ENCODE data around the gene RPL27. TPM values are rescaled to one million over a fixed set of nuclear protein-coding genes. Genes with fewer than 3 reads are reported as not detected.
A peak's percentile ranks its signal among the peaks of the same experiment; 100 is the strongest.

RPL27 gene
- total RNA-seq (2022): 1,565 and 1,613 TPM in 2 replicates
- Bru-seq, nascent RNA: percentile 99 among the genes with signal in this experiment
- BruChase-seq, experiment 1, labeled RNA remaining after a 2-hour chase: percentile 98 among the genes with signal in this experiment
- BruChase-seq, experiment 2, labeled RNA remaining after a 6-hour chase: percentile 99 among the genes with signal in this experiment
- long read RNA-seq, transcript RPL27-206 (4 exons, 730 nt): minor isoform, 107 of 715 reads
- long read RNA-seq, transcript RPL27-208 (3 exons, 1,872 nt): minor isoform, 79 of 715 reads
- long read RNA-seq, transcript RPL27-201 (5 exons, 505 nt): major isoform, 517 of 715 reads
- long read RNA-seq, partial matches to known transcripts: 6 of 715 reads
- long read RNA-seq, other reads (novel, unspliced or antisense): 2 of 715 reads

- H3K9me3 ChIP-seq: no peaks in the 10 kb centered on the region
- no peaks in the 10 kb centered on the region for H3K27me3 ChIP-seq (replicated peaks; ENCODE audit: control insufficient read depth, insufficient read depth, low read length)
- H3K36me3 ChIP-seq (ENCODE audit: control insufficient read depth, insufficient read depth, low read length): peaks cover 3% of the 10 kb centered on the region; the same call in 1 of the 2 replicates
- intact Hi-C loops (cut with micrococcal nuclease; ENCODE audit: unreplicated experiment): loop anchor here (1.0 to 2.0 kb wide), 2 partner anchors 17 to 155 kb away; partner anchors contain the start of genes PTGES3L and RUNDC1
- H3K4me3 ChIP-seq (ENCODE audit: low read depth, low read length): peak within 1 kb of the TSS; percentile 59
- H3K27me3 Mint-ChIP-seq (ENCODE audit: insufficient read depth, unreplicated experiment): no peaks in the 10 kb centered on the region
- peak within 1 kb of the TSS; percentile 90 for H3K4me3 Mint-ChIP-seq (ENCODE audit: unreplicated experiment)
- BruUV-seq (replicated peaks): TSS peak; percentile 75
- peak; percentile 82 to 91 for TF ChIP-seq CTCF (IDR thresholded peaks at IDR 0.05; ENCODE audit: insufficient read depth in 1 of 2, low read depth in 1 of 2, low read length in 1 of 2, severe bottlenecking in 1 of 2, unreplicated experiment in 1 of 2)
- ChIA-PET POLR2A (interaction anchor here (0.5 to 2.0 kb wide), 45 partner anchors 8 to 1325 kb away, joined by 3 to 37 read pairs (median 6); partner anchors contain the start of genes AARSD1, BECN1, BRCA1 and COA3), CTCF (interaction anchor here (0.6 to 1.9 kb wide), 22 partner anchors 8 to 486 kb away, joined by 3 to 13 read pairs (median 3); partner anchors contain the start of genes BECN1, DHX8, IFI35 and RETREG3)
- peaks cover 72% of the 10 kb centered on the region for H3K36me3 Mint-ChIP-seq (ENCODE audit: insufficient read depth, unreplicated experiment)
- peaks cover 16% of the 10 kb centered on the region for H3K4me1 ChIP-seq
- peak; percentile 98 to 99 for DNase-seq
- peaks cover 12% of the 10 kb centered on the region for H3K4me1 Mint-ChIP-seq (ENCODE audit: low read depth, unreplicated experiment)
- H3K27ac Mint-ChIP-seq (ENCODE audit: unreplicated experiment): peak within 1 kb of the TSS; percentile 99
- H3K9me3 Mint-ChIP-seq (ENCODE audit: unreplicated experiment): no peaks in the 10 kb centered on the region
These were observed at the start of gene RPL27 for GRCh38 chr17:42997984-42998938. Gene RPL27, plus strand, starts transcription at chr17:42998419. Its CDS starts 332 bp downstream, at chr17:42998751.

DNA sequence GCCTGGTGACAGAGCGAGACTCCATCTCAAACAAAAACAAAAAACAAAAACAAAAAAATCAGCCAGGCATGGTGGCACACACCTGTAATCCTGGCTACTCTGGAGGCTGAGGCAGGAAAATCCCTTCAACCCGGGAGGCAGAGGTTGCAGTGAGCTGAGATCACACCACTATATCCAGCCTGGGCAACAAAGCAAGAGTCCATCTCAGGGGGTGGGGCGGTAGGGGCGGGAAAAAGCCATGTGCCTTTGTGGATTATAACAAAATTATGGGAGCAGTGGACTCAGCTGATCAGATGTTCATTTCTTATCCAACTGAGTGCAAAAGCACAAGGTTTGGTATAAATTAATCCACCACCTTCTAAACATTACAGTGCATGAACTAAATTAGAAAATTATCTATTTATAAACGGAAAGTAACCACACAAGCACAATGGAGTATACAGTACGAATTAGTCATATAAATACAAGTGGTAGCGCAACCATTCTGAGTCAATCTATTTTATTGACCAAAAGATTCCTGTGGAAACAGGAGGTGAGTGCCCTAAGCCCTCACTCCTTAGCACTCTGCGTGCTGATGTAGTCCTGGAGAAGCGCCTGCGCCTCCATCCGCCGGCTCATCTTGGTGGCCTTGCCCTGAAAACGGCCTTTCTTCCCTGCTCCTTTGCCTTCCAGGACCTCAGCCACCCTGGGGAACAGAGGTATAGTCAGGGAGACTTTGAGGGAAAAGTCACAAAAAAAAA, 48.0 kb upstream of the RPL27 start:
- Histone ChIP-seq H3K36me3 (ENCODE audit: control insufficient read depth, insufficient read depth, low read length) (no peaks in the 10 kb centered on the region; the same call in 1 of the 2 replicates), H3K9me3 (no peaks in the 10 kb centered on the region), H3K4me3 (ENCODE audit: low read depth, low read length) (no peak overlapping the region), H3K4me1 (no peaks in the 10 kb centered on the region), H3K27me3 (replicated peaks; ENCODE audit: control insufficient read depth, insufficient read depth, low read length) (no peaks in the 10 kb centered on the region)
- DNase-seq: no peak
- intact Hi-C loops (cut with micrococcal nuclease; ENCODE audit: unreplicated experiment): no loop called here
- Mint-ChIP-seq H3K27ac (ENCODE audit: unreplicated experiment) (no peak overlapping the region), H3K4me1 (ENCODE audit: low read depth, unreplicated experiment) (no peaks in the 10 kb centered on the region), H3K4me3 (ENCODE audit: unreplicated experiment) (no peak overlapping the region), H3K27me3 (ENCODE audit: insufficient read depth, unreplicated experiment) (no peaks in the 10 kb centered on the region), H3K36me3 (ENCODE audit: insufficient read depth, unreplicated experiment) (peaks cover 52% of the 10 kb centered on the region), H3K9me3 (ENCODE audit: unreplicated experiment) (no peaks in the 10 kb centered on the region)
- ChIA-PET CTCF (no interaction called here), POLR2A (no interaction called here)
- TF ChIP-seq CTCF (IDR thresholded peaks at IDR 0.05; ENCODE audit: insufficient read depth in 1 of 2, low read depth in 1 of 2, low read length in 1 of 2, severe bottlenecking in 1 of 2, unreplicated experiment in 1 of 2): no peak
- BruUV-seq (replicated peaks): no TSS peak

Measured in Caco-2 (cell line).